ENCODE data around the gene HOXD4.

HOXD4 gene

GRCh38 chr2:176164611-176165369 is 13.4 kb downstream of the HOXD4 start:
- no peaks in the 10 kb centered on the region for H3K9me3 Mint-ChIP-seq
- peak overlapping the region; percentile 83 to 84 (median 84) for H3K4me3 Mint-ChIP-seq
- peak overlapping the region; percentile 95 to 99 (median 99) for H3K27ac Mint-ChIP-seq
- peaks cover 32% of the 10 kb centered on the region for H3K36me3 Mint-ChIP-seq (ENCODE audit: low read depth)
- H3K4me1 Mint-ChIP-seq, result peaks cover 76% of the 10 kb centered on the region
- peaks cover 19% of the 10 kb centered on the region for H3K27me3 Mint-ChIP-seq (ENCODE audit: low read depth)
- no peak for TF ChIP-seq CTCF (IDR thresholded peaks at IDR 0.05; ENCODE audit: unreplicated experiment in 3 of 3)

GRCh38 chr2:176165370-176166050 is 14.2 kb downstream of the HOXD4 start:
- Mint-ChIP-seq H3K36me3 (ENCODE audit: low read depth) (peaks cover 36% of the 10 kb centered on the region), H3K4me3 (peak overlapping the region; percentile 83 to 84 (median 84)), H3K27ac (peak overlapping the region; percentile 95 to 99 (median 99))

GRCh38 chr2:176166272-176166671 is 14.9 kb downstream of the HOXD4 start:
- peak overlapping the region; percentile 95 to 99 (median 99) for H3K27ac Mint-ChIP-seq
- H3K9me3 Mint-ChIP-seq, result no peaks in the 10 kb centered on the region
- TF ChIP-seq CTCF (IDR thresholded peaks at IDR 0.05; ENCODE audit: unreplicated experiment in 3 of 3), result no peak
- H3K27me3 Mint-ChIP-seq (ENCODE audit: low read depth), result peaks cover 17% of the 10 kb centered on the region
- peak overlapping the region; percentile 83 to 84 (median 84) for H3K4me3 Mint-ChIP-seq
- peaks cover 37% of the 10 kb centered on the region for H3K36me3 Mint-ChIP-seq (ENCODE audit: low read depth)
- H3K4me1 Mint-ChIP-seq, result peaks cover 83% of the 10 kb centered on the region

More at GRCh38 chr2:176165370-176166050, 14.2 kb downstream of the HOXD4 start:
- Mint-ChIP-seq H3K4me1 (peaks cover 80% of the 10 kb centered on the region), H3K27me3 (ENCODE audit: low read depth) (peaks cover 21% of the 10 kb centered on the region), H3K9me3 (no peaks in the 10 kb centered on the region)
- no peak for TF ChIP-seq CTCF (IDR thresholded peaks at IDR 0.05; ENCODE audit: unreplicated experiment in 3 of 3)

GRCh38 chr2:176167398-176167797 is 16.0 kb downstream of the HOXD4 start:
- Mint-ChIP-seq H3K27me3 (ENCODE audit: low read depth) (peaks cover 13% of the 10 kb centered on the region), H3K27ac (peak overlapping the region; percentile 95 to 99 (median 99)), H3K36me3 (ENCODE audit: low read depth) (peaks cover 39% of the 10 kb centered on the region)

GRCh38 chr2:176169181-176169580 is 17.8 kb downstream of the HOXD4 start:
- no peaks in the 10 kb centered on the region for H3K9me3 Mint-ChIP-seq
- H3K36me3 Mint-ChIP-seq (ENCODE audit: low read depth), result peaks cover 37% of the 10 kb centered on the region
- H3K27me3 Mint-ChIP-seq (ENCODE audit: low read depth), result peaks cover 8% of the 10 kb centered on the region
- peak overlapping the region; percentile 95 to 100 (median 97) for H3K27ac Mint-ChIP-seq
- no peak for TF ChIP-seq CTCF (IDR thresholded peaks at IDR 0.05; ENCODE audit: unreplicated experiment in 3 of 3)
- peaks cover 77% of the 10 kb centered on the region for H3K4me1 Mint-ChIP-seq
- H3K4me3 Mint-ChIP-seq, result peak overlapping the region in 1 of 3 experiments; percentile 29

More at GRCh38 chr2:176167398-176167797, 16.0 kb downstream of the HOXD4 start:
- TF ChIP-seq CTCF (IDR thresholded peaks at IDR 0.05; ENCODE audit: unreplicated experiment in 3 of 3), result no peak
- peaks cover 74% of the 10 kb centered on the region for H3K4me1 Mint-ChIP-seq
- no peaks in the 10 kb centered on the region for H3K9me3 Mint-ChIP-seq
- peak overlapping the region in 1 of 3 experiments; percentile 2 for H3K4me3 Mint-ChIP-seq
